CD4-positive, alpha-beta T cell treated with Interleukin-17A for 4 hours (primary cell): ENCODE measurements around the gene MTIF2.
A peak's percentile ranks its signal among the peaks of the same experiment; 100 is the strongest.
"Not testable (repeated sequence)": the region's sequence is repeated elsewhere in the genome, so short reads cannot be mapped to it uniquely, and the experiment has no call there.

Experiments
- DNase-seq: peaks from one replicate; pipeline ENCODE4 v3.0.0-alpha.2; 2020; ENCODE audit warnings: mixed read lengths

MTIF2 gene

DNA sequence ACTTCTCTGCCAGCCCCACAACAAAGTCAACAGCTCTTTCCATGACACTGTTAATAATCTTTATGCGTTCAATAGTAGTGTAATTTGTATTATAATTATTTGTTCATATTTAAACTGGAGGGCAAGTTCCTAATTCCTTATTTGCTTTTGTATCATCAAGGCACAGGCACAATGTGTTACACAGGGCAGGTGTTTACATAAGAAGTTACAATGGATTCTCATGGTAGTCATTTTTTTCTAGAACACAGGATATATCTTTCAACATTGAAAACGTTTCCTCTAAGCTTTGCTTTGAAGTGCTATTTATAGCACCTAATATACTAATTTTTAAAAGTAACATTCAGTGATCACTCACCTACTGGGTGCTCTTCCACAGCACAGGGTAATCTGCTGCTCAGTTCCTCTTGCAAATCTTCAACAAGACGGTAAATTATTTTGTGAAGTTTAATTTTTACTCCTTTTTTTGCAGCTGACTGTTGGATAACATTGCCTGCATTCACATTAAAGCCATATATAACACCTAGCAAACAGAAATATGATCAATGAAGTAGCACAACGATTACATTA, 29.3 kb downstream of the MTIF2 start:
- no peak for DNase-seq

- DNase-seq, result no peak
These were observed 32.0 kb downstream of the MTIF2 start for GRCh38 chr2:55236992-55237543.

DNA sequence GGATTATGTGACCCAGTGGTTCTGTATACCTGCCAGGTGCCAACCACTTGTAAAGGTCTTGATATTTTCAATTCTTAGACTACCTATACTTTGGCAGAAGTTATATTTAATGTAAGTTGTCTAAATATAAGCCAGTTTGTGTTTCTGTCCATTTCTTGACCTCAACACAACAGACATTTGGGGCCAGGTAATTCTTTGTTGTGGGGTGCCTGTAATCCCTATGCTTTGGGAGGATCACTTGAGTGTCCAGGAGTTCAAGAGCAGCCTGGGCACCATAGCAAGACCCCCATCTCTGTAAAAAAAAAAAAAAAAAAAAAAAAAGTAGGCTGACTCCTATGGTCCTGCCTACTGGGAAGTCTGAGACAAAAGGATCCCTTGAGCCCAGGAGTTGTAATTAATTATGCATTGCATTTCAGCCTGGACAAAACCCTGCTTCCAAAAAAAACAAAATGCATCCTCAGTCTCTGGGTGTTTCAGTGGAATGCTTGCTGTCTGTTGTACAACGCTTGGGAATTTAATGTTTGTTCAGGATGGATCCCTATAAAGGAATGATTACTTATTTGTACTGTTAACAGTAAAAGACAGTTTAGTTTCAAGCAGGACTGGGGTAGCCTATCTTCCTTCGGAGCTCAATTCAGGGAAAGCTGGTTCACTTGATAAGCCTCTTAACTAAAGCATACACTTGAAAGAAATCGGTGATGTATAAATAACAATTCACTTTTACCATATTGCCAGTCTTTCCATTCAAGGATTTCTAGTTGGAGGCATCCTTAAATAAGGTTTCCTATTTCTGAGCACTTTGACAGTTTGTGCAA, 33.1 kb downstream of the MTIF2 start:
- no peak for DNase-seq

- no peak for DNase-seq
These were observed 35.4 kb downstream of the MTIF2 start for GRCh38 chr2:55233658-55233940.

- DNase-seq, result peak; percentile 49
These were observed 36.0 kb downstream of the MTIF2 start for GRCh38 chr2:55232863-55233657.

DNA sequence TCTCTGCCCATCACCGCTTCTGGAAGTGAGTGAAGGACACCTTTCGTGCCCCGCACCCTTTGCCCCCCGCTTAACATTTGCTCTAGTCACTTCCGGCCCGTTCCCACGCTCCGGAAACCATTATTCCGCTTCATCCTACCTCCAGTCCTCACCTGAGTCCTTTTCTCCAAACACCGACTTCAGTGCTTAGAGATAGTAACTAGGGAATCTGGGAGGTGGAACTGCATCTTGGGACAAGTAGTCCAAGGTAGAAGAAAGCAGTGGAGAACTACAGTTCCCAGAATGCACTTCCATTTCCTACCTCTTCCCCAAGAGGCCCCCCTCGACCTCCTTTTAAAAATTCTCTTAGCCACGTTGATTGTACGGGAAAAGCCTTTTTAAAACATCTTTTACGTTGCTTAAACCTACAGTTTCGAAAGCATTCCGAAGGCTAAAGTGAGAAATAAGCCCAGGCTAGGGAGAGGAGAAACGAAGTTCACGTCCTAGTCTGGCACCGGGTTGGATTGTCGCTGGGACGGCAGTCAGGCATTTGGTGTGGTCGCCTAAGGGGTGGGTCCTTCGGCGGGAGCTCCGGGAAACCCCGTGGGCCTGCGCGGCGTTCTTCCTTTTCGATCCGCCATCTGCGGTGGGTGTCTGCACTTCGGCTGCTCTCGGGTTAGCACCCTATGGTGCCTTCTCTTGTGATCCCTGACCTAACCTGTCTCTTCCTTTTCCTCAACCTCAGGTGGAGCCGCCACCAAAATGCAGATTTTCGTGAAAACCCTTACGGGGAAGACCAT, 36.8 kb downstream of the MTIF2 start, which contains the start of the genes CLHC1 and RPS27A:
CLHC1 (minus strand) TSS at position 210 of the 779 bp plus-strand sequence. CDS start 9,882 bp downstream, outside the sequence.
RPS27A (plus strand) TSS at position 605 of the 779 bp plus-strand sequence; CDS start at position 742, 137 bp downstream.
- DNase-seq, result peak; percentile 94

- no peak for DNase-seq
These were observed 37.4 kb downstream of the MTIF2 start for GRCh38 chr2:55231546-55232083.

DNA sequence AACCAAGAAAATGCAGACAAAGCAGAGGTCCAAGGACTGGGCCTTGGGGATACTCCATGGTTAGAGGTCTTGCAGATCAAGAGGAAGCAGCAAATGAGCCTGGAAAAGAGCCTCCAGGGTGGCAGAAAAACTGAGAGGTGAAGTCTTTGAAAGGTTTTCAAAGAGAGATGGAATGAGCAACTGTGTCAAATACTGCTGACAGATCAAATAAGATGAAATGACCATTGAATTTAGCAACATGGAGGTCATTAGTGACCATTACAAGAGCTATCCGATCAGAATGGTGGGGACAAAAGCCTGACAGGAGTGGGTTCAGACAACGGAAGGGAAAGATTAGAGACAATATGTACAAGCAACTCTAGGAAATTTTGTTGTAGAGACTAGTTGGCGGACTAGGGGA, 38.5 kb downstream of the MTIF2 start:
- no peak for DNase-seq

DNA sequence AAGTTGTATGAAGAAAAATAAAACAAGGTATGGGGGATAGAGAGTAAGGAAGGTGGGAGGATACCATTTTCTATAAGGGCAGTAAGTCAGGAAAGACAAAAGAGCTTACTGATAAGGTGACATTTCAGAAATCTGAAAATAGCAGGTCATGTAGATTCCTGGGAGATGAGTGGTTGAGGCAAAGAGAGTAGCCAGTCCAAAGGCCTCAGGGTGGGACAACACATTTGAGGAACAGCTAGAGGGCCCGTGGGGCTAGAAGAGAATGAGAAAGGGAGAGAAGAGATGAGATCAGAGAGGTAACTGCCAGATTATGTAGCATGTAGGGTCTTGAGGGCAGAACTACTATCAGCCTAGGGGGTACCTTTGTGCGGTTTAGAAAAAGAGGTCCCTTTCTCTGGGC, 39.8 kb downstream of the MTIF2 start:
- no peak for DNase-seq

DNA sequence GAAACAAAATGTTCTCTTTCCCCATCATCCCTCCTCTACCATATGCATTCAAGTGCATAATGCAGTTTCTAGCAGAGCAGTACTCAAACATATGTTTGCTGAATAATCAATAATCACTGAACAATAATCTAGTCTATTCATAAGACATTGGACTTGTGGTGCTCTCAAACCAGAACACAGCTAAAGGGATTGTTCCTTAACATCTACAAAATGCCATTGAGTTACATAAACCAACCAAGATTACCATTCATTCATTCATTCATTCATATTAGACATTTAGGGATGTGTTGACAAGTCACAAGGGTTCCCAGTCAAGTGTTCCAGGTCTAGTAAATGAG, 40.8 kb downstream of the MTIF2 start:
- no peak for DNase-seq

- not testable (repeated sequence) for DNase-seq
These were observed 41.4 kb downstream of the MTIF2 start for GRCh38 chr2:55227437-55228225.

- DNase-seq, result no peak
These were observed 43.5 kb downstream of the MTIF2 start for GRCh38 chr2:55225481-55226020.

DNA sequence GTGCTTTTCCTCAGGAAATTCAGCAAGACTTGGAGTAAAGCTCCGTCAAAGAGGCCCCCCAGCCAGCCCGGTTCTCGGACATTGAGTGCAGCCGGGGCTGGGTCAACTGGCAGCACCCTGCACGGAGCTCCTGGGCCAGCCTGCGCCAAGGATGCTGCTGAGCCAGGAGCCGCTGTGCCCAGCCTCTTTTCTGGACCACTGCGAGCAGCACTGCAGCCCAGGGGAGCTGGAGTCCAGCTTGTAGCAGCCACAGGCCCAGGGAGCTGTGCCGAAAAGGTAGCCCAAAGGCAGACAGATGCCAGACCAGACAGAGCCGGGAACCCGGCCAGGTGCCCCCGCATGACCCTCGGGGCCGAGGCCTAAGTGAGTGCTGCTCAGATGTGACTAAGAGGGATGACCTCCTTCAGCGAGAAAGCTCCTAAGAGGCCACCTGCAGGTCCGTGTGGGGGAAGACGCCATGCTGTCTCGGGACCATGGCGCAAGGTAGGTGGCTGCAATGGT, 44.2 kb downstream of the MTIF2 start:
- DNase-seq, result no peak

- peak; percentile 12 for DNase-seq
These were observed 44.9 kb downstream of the MTIF2 start for GRCh38 chr2:55223958-55224760.

- DNase-seq, result no peak
These were observed 55.2 kb downstream of the MTIF2 start for GRCh38 chr2:55213822-55214221.

GRCh38 chr2:55204950-55205349, 64.1 kb downstream of the MTIF2 start:
- DNase-seq, result no peak

DNA sequence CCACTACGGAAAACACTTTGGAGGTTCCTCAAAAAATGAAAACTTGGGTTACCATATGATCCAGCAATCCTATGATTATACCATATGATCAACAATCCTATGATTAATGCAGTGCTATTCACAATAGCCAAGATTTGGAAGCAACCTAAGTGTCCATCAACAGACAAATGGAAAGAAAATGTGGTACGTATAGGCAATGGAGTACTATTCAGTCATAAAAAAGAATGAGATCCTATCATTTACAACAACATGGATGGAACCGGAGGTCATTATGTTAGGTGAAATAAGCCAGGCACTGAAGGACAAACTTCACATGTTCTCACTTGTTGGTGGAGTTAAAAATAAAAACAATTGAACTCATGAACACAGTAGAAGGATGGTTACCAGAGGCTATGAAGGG, 64.5 kb downstream of the MTIF2 start:
- DNase-seq, result no peak

DNA sequence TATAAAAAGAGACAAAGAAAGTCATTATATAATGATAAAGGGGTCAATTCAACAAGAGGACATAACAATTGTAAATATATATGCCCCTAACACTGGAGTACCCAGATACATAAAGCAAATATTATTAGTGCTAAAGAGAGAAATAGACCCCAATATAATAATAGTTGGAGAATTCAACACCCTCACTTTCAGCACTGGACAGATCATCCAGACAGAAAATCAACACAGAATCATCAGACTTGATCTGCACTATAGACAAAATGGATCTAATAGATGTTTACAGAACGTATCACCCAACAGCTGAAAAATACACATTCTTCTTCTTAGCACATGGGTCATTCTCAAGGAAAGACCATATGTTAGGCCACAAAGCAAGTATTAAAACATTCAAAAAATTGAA, 68.6 kb downstream of the MTIF2 start:
- DNase-seq, result no peak

GRCh38 chr2:55196526-55196925, 72.5 kb downstream of the MTIF2 start:
- DNase-seq, result no peak

- not testable (repeated sequence) for DNase-seq
These were observed 77.1 kb downstream of the MTIF2 start for GRCh38 chr2:55191888-55192287.
